Measurements from ENCODE around the gene CDC27.
"Not testable (repeated sequence)": the region's sequence is repeated elsewhere in the genome, so short reads cannot be mapped to it uniquely, and the experiment has no call there.

DNA sequence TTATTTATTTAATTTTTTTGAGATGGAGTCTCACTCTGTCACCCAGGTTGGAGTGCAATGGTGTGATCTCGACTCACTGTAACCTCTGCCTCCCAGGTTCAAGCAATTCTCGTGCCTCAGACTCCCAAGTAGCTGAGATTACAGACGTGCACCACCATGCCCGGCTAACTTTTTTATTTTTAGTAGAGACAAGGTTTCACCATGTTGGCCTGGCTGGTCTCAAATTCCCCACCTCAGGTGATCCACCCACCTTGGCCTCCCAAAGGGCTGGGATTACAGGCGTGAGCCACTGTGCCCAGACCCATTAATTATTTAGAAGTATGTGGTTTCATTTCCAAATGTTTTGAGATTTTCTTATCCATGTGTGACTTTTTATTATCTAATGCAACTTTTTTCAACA is 22.2 kb downstream of the CDC27 start:
- TF ChIP-seq, protein P1, sequence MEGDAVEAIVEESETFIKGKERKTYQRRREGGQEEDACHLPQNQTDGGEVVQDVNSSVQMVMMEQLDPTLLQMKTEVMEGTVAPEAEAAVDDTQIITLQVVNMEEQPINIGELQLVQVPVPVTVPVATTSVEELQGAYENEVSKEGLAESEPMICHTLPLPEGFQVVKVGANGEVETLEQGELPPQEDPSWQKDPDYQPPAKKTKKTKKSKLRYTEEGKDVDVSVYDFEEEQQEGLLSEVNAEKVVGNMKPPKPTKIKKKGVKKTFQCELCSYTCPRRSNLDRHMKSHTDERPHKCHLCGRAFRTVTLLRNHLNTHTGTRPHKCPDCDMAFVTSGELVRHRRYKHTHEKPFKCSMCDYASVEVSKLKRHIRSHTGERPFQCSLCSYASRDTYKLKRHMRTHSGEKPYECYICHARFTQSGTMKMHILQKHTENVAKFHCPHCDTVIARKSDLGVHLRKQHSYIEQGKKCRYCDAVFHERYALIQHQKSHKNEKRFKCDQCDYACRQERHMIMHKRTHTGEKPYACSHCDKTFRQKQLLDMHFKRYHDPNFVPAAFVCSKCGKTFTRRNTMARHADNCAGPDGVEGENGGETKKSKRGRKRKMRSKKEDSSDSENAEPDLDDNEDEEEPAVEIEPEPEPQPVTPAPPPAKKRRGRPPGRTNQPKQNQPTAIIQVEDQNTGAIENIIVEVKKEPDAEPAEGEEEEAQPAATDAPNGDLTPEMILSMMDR (IDR thresholded peaks at IDR 0.05; ENCODE audit: poor library complexity) = not testable (repeated sequence)
- not testable (repeated sequence) for TF ChIP-seq EZH2 (IDR thresholded peaks at IDR 0.05; ENCODE audit: borderline replicate concordance)
